GM18909 (cell line): ENCODE measurements around the gene ALDH1B1.

ENCODE experiments used
- ATAC-seq: cut with Tn5 transposase; IDR thresholded peaks from one replicate; pipeline ENCODE4 v1.9.1; 2021; ENCODE audit warnings: mild to moderate bottlenecking; ENCODE audit not compliant: unreplicated experiment, poor library complexity

Gene ALDH1B1

GRCh38 chr9:38435521-38435920 lies 43.0 kb downstream of the ALDH1B1 start:
- no peak for ATAC-seq

GRCh38 chr9:38436708-38437107 lies 44.2 kb downstream of the ALDH1B1 start:
- ATAC-seq, result no peak

GRCh38 chr9:38437193-38437823 lies 44.8 kb downstream of the ALDH1B1 start:
- ATAC-seq, result peak; percentile 65

GRCh38 chr9:38439291-38439915 lies 46.9 kb downstream of the ALDH1B1 start:
- no peak for ATAC-seq

GRCh38 chr9:38439916-38440301 lies 47.4 kb downstream of the ALDH1B1 start:
- ATAC-seq, result no peak

GRCh38 chr9:38440516-38440915 lies 48.0 kb downstream of the ALDH1B1 start:
- no peak for ATAC-seq

GRCh38 chr9:38441347-38442085 lies 49.0 kb downstream of the ALDH1B1 start:
- ATAC-seq, result no peak

GRCh38 chr9:38442473-38443096 lies 50.1 kb downstream of the ALDH1B1 start:
- ATAC-seq, result no peak

- no peak for ATAC-seq
These were observed 50.7 kb downstream of the ALDH1B1 start for GRCh38 chr9:38443181-38443580.

- ATAC-seq, result no peak
These were observed 51.1 kb downstream of the ALDH1B1 start for GRCh38 chr9:38443597-38443996.

- peak; percentile 98 for ATAC-seq
These were observed 52.9 kb downstream of the ALDH1B1 start for GRCh38 chr9:38445154-38446043.

GRCh38 chr9:38447703-38448102 lies 55.2 kb downstream of the ALDH1B1 start:
- ATAC-seq, result no peak
